ENCODE data around the gene ANKRD13B.
A peak's percentile ranks its signal among the peaks of the same experiment; 100 is the strongest.

ANKRD13B gene

DNA sequence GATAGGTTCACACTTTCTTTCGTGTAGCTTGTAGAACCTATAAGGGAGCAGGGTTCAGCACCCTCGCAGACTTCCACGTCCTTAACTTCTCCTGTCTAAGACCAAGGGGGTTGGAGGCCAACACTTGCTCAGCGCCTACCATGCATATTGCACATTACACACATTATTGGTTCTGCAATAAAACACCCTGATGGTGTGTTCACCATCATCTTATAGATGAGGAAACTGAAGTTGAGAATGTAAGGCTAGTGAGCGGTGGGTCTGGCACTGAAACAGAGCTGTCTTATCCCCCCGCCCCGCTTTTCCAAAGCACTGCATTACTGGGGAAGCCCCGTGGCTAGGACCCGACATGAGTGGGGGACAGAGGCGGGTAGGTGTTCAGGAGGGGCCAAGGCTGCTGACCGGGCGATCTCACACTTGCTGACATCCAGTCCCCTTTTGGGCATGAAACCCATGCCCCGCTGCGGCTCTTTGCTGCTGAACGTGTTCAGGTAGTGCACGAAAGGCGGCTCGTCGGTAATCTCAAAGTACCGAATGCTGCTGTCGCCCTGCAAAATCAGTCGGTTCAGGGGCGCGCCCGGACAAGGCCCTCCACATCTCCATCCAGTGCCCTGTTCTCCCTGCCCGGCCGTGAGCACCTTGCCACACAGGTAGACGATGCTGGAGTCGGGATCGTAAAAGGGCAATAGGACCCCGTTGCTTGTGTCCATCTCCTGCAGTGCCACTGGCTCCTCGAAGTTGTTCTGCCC, 23.5 kb downstream of the ANKRD13B start:
- H3K9ac ChIP-seq (ENCODE audit: low read length in 5 of 5) = no peak overlapping the region
- peaks cover 6 to 59% (median 53%) of the 10 kb centered on the region in 5 donors for H3K4me1 ChIP-seq (ENCODE audit: control insufficient read depth in 5 of 5, insufficient read depth in 5 of 5, low read length in 5 of 5)
- peaks cover 0 to 5% (median 0%) of the 10 kb centered on the region in 5 donors for H3K27me3 ChIP-seq (ENCODE audit: control insufficient read depth in 5 of 5, insufficient read depth in 4 of 5, low read length in 5 of 5)

GRCh38 chr17:29617125-29617480, 24.2 kb downstream of the ANKRD13B start:
- peaks cover 0 to 5% (median 0%) of the 10 kb centered on the region in 5 donors for H3K27me3 ChIP-seq (ENCODE audit: control insufficient read depth in 5 of 5, insufficient read depth in 4 of 5, low read length in 5 of 5)
- H3K4me3 ChIP-seq (ENCODE audit: low read depth in 1 of 5, low read length in 5 of 5) = peak overlapping the region in 4 of 5 donors; percentile 47 to 67 (median 62)
- H3K9me3 ChIP-seq (ENCODE audit: control insufficient read depth in 5 of 5, low read length in 5 of 5) = no peaks in the 10 kb centered on the region
- H3K4me1 ChIP-seq (ENCODE audit: control insufficient read depth in 5 of 5, insufficient read depth in 5 of 5, low read length in 5 of 5) = peaks cover 6 to 65% (median 60%) of the 10 kb centered on the region in 5 donors
- H3K9ac ChIP-seq (ENCODE audit: low read length in 5 of 5) = peak overlapping the region in 1 of 5 donors; percentile 71
- no peaks in the 10 kb centered on the region for H3K36me3 ChIP-seq (ENCODE audit: control insufficient read depth in 5 of 5, insufficient read depth in 5 of 5, low read length in 5 of 5)
- H3K27ac ChIP-seq (ENCODE audit: low read depth, low read length) = no peak overlapping the region

More for the DNA sequence above, 23.5 kb downstream of the ANKRD13B start:
- no peak overlapping the region for H3K27ac ChIP-seq (ENCODE audit: low read depth, low read length)
- peak overlapping the region; percentile 35 to 69 (median 59) for H3K4me3 ChIP-seq (ENCODE audit: low read depth in 1 of 5, low read length in 5 of 5)
- no peaks in the 10 kb centered on the region for H3K36me3 ChIP-seq (ENCODE audit: control insufficient read depth in 5 of 5, insufficient read depth in 5 of 5, low read length in 5 of 5)
- H3K9me3 ChIP-seq (ENCODE audit: control insufficient read depth in 5 of 5, low read length in 5 of 5) = no peaks in the 10 kb centered on the region

GRCh38 chr17:29617481-29618271, 24.7 kb downstream of the ANKRD13B start:
- H3K36me3 ChIP-seq (ENCODE audit: control insufficient read depth in 5 of 5, insufficient read depth in 5 of 5, low read length in 5 of 5) = no peaks in the 10 kb centered on the region
- peak overlapping the region; percentile 25 to 71 (median 58) for H3K9ac ChIP-seq (ENCODE audit: low read length in 5 of 5)
- peaks cover 6 to 71% (median 65%) of the 10 kb centered on the region in 5 donors for H3K4me1 ChIP-seq (ENCODE audit: control insufficient read depth in 5 of 5, insufficient read depth in 5 of 5, low read length in 5 of 5)
- H3K27ac ChIP-seq (ENCODE audit: low read depth, low read length) = peak overlapping the region; percentile 6
- peaks cover 0 to 5% (median 0%) of the 10 kb centered on the region in 5 donors for H3K27me3 ChIP-seq (ENCODE audit: control insufficient read depth in 5 of 5, insufficient read depth in 4 of 5, low read length in 5 of 5)
- peak overlapping the region in 4 of 5 donors; percentile 47 to 67 (median 62) for H3K4me3 ChIP-seq (ENCODE audit: low read depth in 1 of 5, low read length in 5 of 5)
- H3K9me3 ChIP-seq (ENCODE audit: control insufficient read depth in 5 of 5, low read length in 5 of 5) = no peaks in the 10 kb centered on the region

DNA sequence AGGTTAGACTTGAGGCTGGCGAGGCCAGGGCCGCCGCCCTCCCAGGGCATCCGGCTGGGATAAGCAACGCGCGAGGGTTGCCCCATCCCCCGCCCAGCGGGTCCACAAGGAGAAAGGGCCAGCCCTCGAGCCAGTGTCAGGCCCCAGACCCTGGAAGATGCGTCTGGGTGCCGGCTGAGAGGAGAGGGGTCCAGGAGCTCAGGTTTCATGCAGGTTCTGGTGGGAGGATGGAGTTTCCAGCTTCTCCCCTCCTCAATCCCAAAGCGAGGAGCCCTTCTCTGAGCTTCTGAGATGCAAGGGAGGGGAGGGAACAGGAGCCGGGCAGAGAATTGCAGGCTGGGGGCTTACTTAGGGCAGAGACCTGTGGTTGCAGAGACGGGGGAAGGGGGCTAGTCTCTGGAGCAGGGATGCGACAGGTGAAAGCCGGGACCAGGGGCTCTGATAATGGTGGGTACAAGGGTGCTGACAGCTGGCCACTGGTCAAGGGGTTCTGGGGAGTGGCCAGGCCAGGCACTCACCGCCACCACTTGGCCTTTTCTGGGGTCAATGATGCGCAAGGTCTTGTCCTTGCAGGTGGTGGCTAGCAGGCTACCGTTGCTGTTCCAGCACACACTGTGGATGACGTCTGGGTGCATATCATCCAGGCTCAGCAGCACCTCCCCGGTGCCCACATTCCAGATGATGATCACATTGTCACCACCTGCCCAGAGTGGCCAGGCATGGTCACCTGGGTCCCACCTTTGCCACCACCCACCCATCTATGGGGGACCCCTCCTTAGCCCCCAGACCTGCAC, 25.5 kb downstream of the ANKRD13B start:
- Histone ChIP-seq H3K9me3 (ENCODE audit: control insufficient read depth in 5 of 5, low read length in 5 of 5) (no peaks in the 10 kb centered on the region), H3K36me3 (ENCODE audit: control insufficient read depth in 5 of 5, insufficient read depth in 5 of 5, low read length in 5 of 5) (no peaks in the 10 kb centered on the region), H3K27me3 (ENCODE audit: control insufficient read depth in 5 of 5, insufficient read depth in 4 of 5, low read length in 5 of 5) (peaks cover 0 to 5% (median 0%) of the 10 kb centered on the region in 5 donors), H3K4me3 (ENCODE audit: low read depth in 1 of 5, low read length in 5 of 5) (peak overlapping the region in 3 of 5 donors; percentile 59 to 67 (median 65)), H3K27ac (ENCODE audit: low read depth, low read length) (no peak overlapping the region), H3K9ac (ENCODE audit: low read length in 5 of 5) (peak overlapping the region in 2 of 5 donors; percentile 14 to 35), H3K4me1 (ENCODE audit: control insufficient read depth in 5 of 5, insufficient read depth in 5 of 5, low read length in 5 of 5) (peaks cover 6 to 71% (median 69%) of the 10 kb centered on the region in 5 donors)

GRCh38 chr17:29619251-29619650, 26.3 kb downstream of the ANKRD13B start:
- H3K36me3 ChIP-seq (ENCODE audit: control insufficient read depth in 5 of 5, insufficient read depth in 5 of 5, low read length in 5 of 5) = no peaks in the 10 kb centered on the region
- peaks cover 3 to 64% (median 61%) of the 10 kb centered on the region in 5 donors for H3K4me1 ChIP-seq (ENCODE audit: control insufficient read depth in 5 of 5, insufficient read depth in 5 of 5, low read length in 5 of 5)
- H3K27ac ChIP-seq (ENCODE audit: low read depth, low read length) = no peak overlapping the region
- H3K27me3 ChIP-seq (ENCODE audit: control insufficient read depth in 5 of 5, insufficient read depth in 4 of 5, low read length in 5 of 5) = peaks cover 0 to 5% (median 0%) of the 10 kb centered on the region in 5 donors
- H3K4me3 ChIP-seq (ENCODE audit: low read depth in 1 of 5, low read length in 5 of 5) = no peak overlapping the region
- H3K9me3 ChIP-seq (ENCODE audit: control insufficient read depth in 5 of 5, low read length in 5 of 5) = no peaks in the 10 kb centered on the region
- no peak overlapping the region for H3K9ac ChIP-seq (ENCODE audit: low read length in 5 of 5)

DNA sequence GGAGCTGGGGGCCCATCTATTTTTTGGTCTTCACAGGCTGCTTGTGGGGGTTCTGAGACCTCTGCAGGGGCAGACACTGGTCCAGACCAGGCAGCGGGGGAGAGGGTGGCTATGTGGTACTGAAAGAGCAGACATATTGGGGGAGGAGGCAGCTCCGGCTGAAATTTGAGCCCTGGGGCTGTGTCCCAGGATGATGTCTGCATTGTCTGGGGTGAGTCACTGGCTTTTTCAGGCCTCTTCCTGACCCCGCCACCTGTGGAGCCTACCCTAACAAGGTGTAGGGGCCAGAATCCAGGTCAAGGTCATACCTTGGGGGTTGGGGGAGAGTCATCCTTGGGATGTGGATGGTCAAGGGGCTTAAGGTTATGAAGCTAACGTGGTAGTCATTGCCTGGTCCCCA, 27.3 kb downstream of the ANKRD13B start:
- peaks cover 3 to 59% (median 53%) of the 10 kb centered on the region in 5 donors for H3K4me1 ChIP-seq (ENCODE audit: control insufficient read depth in 5 of 5, insufficient read depth in 5 of 5, low read length in 5 of 5)
- no peak overlapping the region for H3K4me3 ChIP-seq (ENCODE audit: low read depth in 1 of 5, low read length in 5 of 5)
- H3K9ac ChIP-seq (ENCODE audit: low read length in 5 of 5) = no peak overlapping the region
- H3K27ac ChIP-seq (ENCODE audit: low read depth, low read length) = no peak overlapping the region
- H3K27me3 ChIP-seq (ENCODE audit: control insufficient read depth in 5 of 5, insufficient read depth in 4 of 5, low read length in 5 of 5) = peaks cover 0 to 5% (median 0%) of the 10 kb centered on the region in 5 donors
- H3K9me3 ChIP-seq (ENCODE audit: control insufficient read depth in 5 of 5, low read length in 5 of 5) = no peaks in the 10 kb centered on the region
- no peaks in the 10 kb centered on the region for H3K36me3 ChIP-seq (ENCODE audit: control insufficient read depth in 5 of 5, insufficient read depth in 5 of 5, low read length in 5 of 5)

DNA sequence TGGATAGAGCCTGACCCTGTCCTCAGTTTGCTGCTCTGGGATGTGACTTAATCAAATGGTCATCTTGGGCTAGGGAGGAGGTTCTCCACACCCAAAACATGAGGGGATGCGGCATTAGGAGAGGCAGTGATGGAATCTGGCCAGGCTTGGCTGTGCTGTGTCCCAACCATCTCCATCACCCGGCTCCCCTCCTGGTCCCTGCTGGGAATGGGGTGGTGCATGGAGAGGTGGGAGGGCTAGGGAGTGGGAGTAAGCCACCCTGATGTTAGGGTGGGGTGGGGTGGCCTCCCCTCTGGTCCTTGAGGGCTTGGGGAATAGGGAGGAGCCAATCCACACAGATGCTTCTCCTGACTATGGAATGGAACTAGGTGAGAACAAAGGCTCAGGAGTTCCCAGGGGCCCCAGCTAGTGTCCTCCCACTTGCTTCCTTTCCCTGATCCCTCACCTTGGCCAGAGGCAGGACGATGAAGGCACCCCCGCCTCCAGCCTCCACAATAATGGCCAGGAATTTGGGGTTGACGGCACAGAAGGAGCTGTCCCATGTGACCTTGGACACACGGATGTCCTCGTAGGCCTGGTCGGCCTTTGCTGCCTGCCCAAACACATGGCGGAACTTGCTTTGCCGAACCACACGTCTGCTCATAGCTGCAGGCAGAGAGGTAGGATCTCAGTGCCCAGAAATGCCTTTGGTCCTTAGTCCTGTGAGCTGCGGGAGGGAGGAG, 28.0 kb downstream of the ANKRD13B start:
- Histone ChIP-seq H3K36me3 (ENCODE audit: control insufficient read depth in 5 of 5, insufficient read depth in 5 of 5, low read length in 5 of 5) (no peaks in the 10 kb centered on the region), H3K9me3 (ENCODE audit: control insufficient read depth in 5 of 5, low read length in 5 of 5) (no peaks in the 10 kb centered on the region), H3K4me1 (ENCODE audit: control insufficient read depth in 5 of 5, insufficient read depth in 5 of 5, low read length in 5 of 5) (peaks cover 3 to 52% (median 47%) of the 10 kb centered on the region in 5 donors), H3K27ac (ENCODE audit: low read depth, low read length) (no peak overlapping the region), H3K4me3 (ENCODE audit: low read depth in 1 of 5, low read length in 5 of 5) (no peak overlapping the region), H3K27me3 (ENCODE audit: control insufficient read depth in 5 of 5, insufficient read depth in 4 of 5, low read length in 5 of 5) (peaks cover 0 to 5% (median 0%) of the 10 kb centered on the region in 5 donors), H3K9ac (ENCODE audit: low read length in 5 of 5) (no peak overlapping the region)

DNA sequence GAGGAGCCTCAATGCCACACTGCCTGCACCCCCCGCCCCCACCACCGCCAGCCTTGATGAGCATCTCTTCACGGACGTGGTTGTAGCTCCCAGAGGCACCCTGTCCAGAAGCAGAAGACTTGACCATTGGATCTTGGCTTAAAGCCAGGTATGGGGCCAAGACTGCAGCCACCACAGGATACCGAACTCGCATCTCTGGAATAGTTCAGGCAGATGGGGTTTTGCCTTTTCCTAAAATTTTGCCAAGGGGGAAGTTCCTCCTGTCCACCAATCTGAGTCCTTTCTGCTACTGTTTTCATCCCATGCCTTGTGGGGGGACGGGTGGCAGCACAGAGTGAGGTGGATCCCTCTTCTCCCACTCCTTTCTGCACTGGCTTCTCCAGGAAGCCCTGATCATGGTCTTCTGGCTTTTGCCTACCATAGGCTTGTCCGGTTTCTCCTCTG, 28.8 kb downstream of the ANKRD13B start:
- H3K4me1 ChIP-seq (ENCODE audit: control insufficient read depth in 5 of 5, insufficient read depth in 5 of 5, low read length in 5 of 5) = peaks cover 3 to 44% (median 39%) of the 10 kb centered on the region in 5 donors
- no peak overlapping the region for H3K27ac ChIP-seq (ENCODE audit: low read depth, low read length)
- H3K4me3 ChIP-seq (ENCODE audit: low read depth in 1 of 5, low read length in 5 of 5) = peak overlapping the region; percentile 31 to 78 (median 69)

More for the DNA sequence above, 28.8 kb downstream of the ANKRD13B start:
- no peaks in the 10 kb centered on the region for H3K9me3 ChIP-seq (ENCODE audit: control insufficient read depth in 5 of 5, low read length in 5 of 5)
- no peaks in the 10 kb centered on the region for H3K36me3 ChIP-seq (ENCODE audit: control insufficient read depth in 5 of 5, insufficient read depth in 5 of 5, low read length in 5 of 5)
- H3K27me3 ChIP-seq (ENCODE audit: control insufficient read depth in 5 of 5, insufficient read depth in 4 of 5, low read length in 5 of 5) = peaks cover 0 to 5% (median 0%) of the 10 kb centered on the region in 5 donors
- H3K9ac ChIP-seq (ENCODE audit: low read length in 5 of 5) = peak overlapping the region in 1 of 5 donors; percentile 60
